ENCODE results near the gene DNAL1.

The DNAL1 gene

DNA sequence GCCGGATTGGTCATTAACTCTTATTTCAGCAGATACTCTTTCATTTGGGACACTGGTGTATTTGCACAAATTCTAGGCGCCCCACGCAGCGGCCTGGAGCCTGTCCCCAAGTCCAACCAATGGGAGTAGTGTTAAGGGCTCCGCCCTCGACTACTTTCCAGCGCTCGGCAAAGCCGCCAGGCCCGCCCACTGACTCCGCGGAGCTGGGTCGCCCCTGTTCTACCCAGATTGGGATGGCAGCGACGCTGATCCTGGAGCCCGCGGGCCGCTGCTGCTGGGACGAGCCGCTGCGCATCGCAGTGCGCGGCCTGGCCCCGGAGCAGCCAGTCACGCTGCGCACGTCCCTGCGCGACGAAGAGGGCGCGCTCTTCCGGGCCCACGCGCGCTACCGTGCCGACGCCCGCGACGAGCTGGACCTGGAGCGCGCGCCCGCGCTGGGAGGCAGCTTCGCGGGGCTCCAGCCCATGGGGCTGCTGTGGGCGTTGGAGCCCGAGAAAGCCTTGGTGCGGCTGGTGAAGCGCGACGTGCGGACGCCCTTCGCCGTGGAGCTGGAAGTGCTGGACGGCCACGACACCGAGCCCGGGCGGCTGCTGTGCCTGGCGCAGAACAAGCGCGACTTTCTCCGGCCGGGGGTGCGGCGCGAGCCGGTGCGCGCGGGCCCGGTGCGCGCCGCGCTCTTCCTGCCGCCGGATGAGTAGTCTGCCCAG, 32.3 kb upstream of the DNAL1 start, which contains the start of gene ACOT6:
ACOT6 (plus strand) TSS at position 179 of the 707 bp plus-strand sequence; CDS start at position 234, 55 bp downstream.
- POLR2A ChIA-PET: interaction anchor here (1.3 kb wide), 1 partner anchor 14 kb away, joined by 4 read pairs; no protein-coding TSS in a partner anchor
- no peak for TF ChIP-seq CTCF (IDR thresholded peaks at IDR 0.05; ENCODE audit: control extremely low read depth, extremely low read depth, low read depth, missing control alignments)
- DNase-seq (ENCODE audit: extremely low spot score): peak; percentile 79
- CTCF ChIA-PET: interaction anchor here (0.6 to 2.1 kb wide), 8 partner anchors 8 to 104 kb away, joined by 3 to 8 read pairs (median 3); no protein-coding TSS in a partner anchor

- no peak for DNase-seq (ENCODE audit: extremely low spot score)
- TF ChIP-seq CTCF (IDR thresholded peaks at IDR 0.05; ENCODE audit: control extremely low read depth, extremely low read depth, low read depth, missing control alignments): no peak
- POLR2A ChIA-PET: interaction anchor here (1.3 kb wide), 1 partner anchor 14 kb away, joined by 4 read pairs; no protein-coding TSS in a partner anchor
- CTCF ChIA-PET: interaction anchor here (0.6 to 2.1 kb wide), 7 partner anchors 9 to 104 kb away, joined by 3 to 8 read pairs (median 3); no protein-coding TSS in a partner anchor
Observed at GRCh38 chr14:73613046-73613383, 31.8 kb upstream of the DNAL1 start.

DNA sequence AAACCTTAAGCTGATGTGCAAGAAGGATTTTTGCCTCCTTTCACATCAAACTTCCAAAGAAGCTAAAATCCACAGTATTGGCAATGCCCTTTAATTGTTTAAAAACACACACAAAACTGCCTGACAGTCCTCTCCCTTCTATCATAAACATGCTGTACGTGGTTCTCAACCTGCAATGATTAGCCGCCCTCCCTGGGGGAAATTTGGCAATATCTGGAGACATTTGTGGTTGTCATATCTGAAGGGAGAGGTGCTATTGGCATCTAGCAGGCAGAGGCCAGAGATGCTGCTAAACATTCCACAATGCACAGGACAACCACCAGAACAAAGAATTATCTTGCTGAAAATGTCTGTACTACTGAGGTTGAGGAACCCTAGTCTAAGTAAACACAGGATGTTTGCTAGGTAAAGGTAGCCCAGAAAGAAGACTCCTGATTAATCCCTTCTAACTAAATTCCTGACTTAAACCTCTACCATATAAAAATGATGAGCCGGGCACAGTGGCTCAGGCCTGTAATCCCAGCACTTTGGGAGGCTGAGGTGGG, 31.3 kb upstream of the DNAL1 start:
- ChIA-PET CTCF (interaction anchor here (1.0 to 2.1 kb wide), 4 partner anchors 9 to 105 kb away, joined by 4 to 8 read pairs (median 6); no protein-coding TSS in a partner anchor), POLR2A (interaction anchor here (1.3 kb wide), 1 partner anchor 13 kb away, joined by 4 read pairs; no protein-coding TSS in a partner anchor)
- no peak for DNase-seq (ENCODE audit: extremely low spot score)
- no peak for TF ChIP-seq CTCF (IDR thresholded peaks at IDR 0.05; ENCODE audit: control extremely low read depth, extremely low read depth, low read depth, missing control alignments)

- ChIA-PET CTCF (interaction anchor here (1.0 to 1.8 kb wide), 3 partner anchors 9 to 108 kb away, joined by 3 to 6 read pairs (median 6); no protein-coding TSS in a partner anchor), POLR2A (no interaction called here)
- DNase-seq (ENCODE audit: extremely low spot score): no peak
Observed at GRCh38 chr14:73616831-73617230, 28.0 kb upstream of the DNAL1 start.

DNA sequence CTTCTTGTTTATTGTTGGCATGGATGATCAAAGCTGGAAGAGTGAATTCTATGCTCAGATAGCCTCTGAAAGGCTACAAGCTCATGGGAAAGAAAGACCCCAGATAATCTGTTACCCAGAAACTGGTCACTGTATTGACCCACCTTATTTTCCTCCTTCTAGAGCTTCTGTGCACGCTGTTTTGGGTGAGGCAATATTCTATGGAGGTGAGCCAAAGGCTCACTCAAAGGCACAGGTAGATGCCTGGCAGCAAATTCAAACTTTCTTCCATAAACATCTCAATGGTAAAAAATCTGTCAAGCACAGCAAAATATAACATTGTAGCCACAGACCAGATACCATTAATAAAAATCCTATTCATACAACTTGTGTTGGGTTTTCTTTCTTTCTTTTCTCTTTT, 25.3 kb upstream of the DNAL1 start:
- TF ChIP-seq CTCF (IDR thresholded peaks at IDR 0.05; ENCODE audit: control extremely low read depth, extremely low read depth, low read depth, missing control alignments): no peak
- ChIA-PET CTCF (interaction anchor here (1.1 to 1.5 kb wide), 3 partner anchors 10 to 15 kb away, joined by 3 to 5 read pairs (median 5); no protein-coding TSS in a partner anchor), POLR2A (no interaction called here)
- DNase-seq (ENCODE audit: extremely low spot score): no peak

More at GRCh38 chr14:73616831-73617230, 28.0 kb upstream of the DNAL1 start:
- no peak for TF ChIP-seq CTCF (IDR thresholded peaks at IDR 0.05; ENCODE audit: control extremely low read depth, extremely low read depth, low read depth, missing control alignments)

DNA sequence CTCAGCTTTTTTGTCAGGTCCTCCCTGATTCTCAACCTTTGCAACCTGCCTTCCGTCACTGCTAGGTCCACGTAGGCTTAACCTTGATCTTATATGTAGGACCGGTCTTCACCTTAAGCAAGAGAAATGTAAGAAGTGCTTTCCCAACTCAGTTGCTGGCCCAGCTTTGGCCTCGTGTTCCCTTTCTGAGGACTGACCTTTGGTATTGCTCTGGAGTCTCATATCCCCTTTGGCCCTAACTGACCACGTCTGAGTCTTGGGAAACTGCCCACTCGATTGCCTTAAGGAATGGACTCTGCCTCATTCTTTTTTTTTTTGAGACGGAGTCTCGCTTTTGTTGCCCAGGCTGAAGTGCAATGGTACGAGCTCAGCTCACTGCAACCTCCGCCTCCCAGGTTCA, 24.5 kb upstream of the DNAL1 start:
- TF ChIP-seq CTCF (IDR thresholded peaks at IDR 0.05; ENCODE audit: control extremely low read depth, extremely low read depth, low read depth, missing control alignments): no peak
- no peak for DNase-seq (ENCODE audit: extremely low spot score)
- POLR2A ChIA-PET: no interaction called here
- CTCF ChIA-PET: interaction anchor here (1.5 kb wide), 1 partner anchor 13 kb away, joined by 5 read pairs; no protein-coding TSS in a partner anchor

Measured in GM10248 (cell line).